ENCODE measurements around the gene SNX10. TPM values are rescaled to one million over a fixed set of nuclear protein-coding genes. Genes with fewer than 3 reads are reported as not detected.

The SNX10 gene
- total and polyA plus RNA-seq, 2 donors (not counting 1 experiment from before 2014, with no cell fraction given), result under 0.01 to 0.41 TPM

GRCh38 chr7:26280097-26280496 lies 11.6 kb upstream of the SNX10 start:
- Histone ChIP-seq H3K79me2 (ENCODE audit: control insufficient read depth, insufficient read depth, low read length) (no peaks in the 10 kb centered on the region), H3K36me3 (ENCODE audit: control insufficient read depth, insufficient read depth, low read length) (no peaks in the 10 kb centered on the region), H3K4me2 (ENCODE audit: extremely low read depth, insufficient read depth, low read length) (no peak overlapping the region), H3K27ac (ENCODE audit: insufficient read depth, low read length) (no peak overlapping the region), H3K4me1 (ENCODE audit: control insufficient read depth, extremely low read depth, insufficient read depth, low read length) (no peaks in the 10 kb centered on the region), H3K27me3 (ENCODE audit: control insufficient read depth, insufficient read depth, low read length) (no peaks in the 10 kb centered on the region), H4K20me1 (ENCODE audit: control insufficient read depth, extremely low read depth, insufficient read depth, low read length) (no peaks in the 10 kb centered on the region), H3K4me3 (replicated peaks in 1 of 4; ENCODE audit: control extremely low read depth in 1 of 4, insufficient read depth in 1 of 4, low read depth in 3 of 4, low read length in 4 of 4) (no peak overlapping the region), H2AFZ (ENCODE audit: low read length) (no peak overlapping the region), H3K9ac (ENCODE audit: insufficient read depth, low read length) (no peak overlapping the region), H3K9me3 (ENCODE audit: control insufficient read depth, insufficient read depth, low read depth, low read length) (no peaks in the 10 kb centered on the region)
- DNase-seq (ENCODE audit: low read depth in 2 of 2), result no peak
- TF ChIP-seq CTCF (conservative IDR thresholded peaks at IDR 0.05 in 1 of 2, IDR thresholded peaks at IDR 0.05 in 1 of 2; ENCODE audit: low read depth in 1 of 2, low read length in 2 of 2), result no peak
- TF ChIP-seq EZH2 (IDR thresholded peaks at IDR 0.05; ENCODE audit: low read length, missing control alignments), result no peak

- DNase-seq (ENCODE audit: low read depth in 2 of 2), result no peak
- H3K9ac ChIP-seq (ENCODE audit: insufficient read depth, low read length), result no peak overlapping the region
- H3K27ac ChIP-seq (ENCODE audit: insufficient read depth, low read length), result no peak overlapping the region
- no peaks in the 10 kb centered on the region for H4K20me1 ChIP-seq (ENCODE audit: control insufficient read depth, extremely low read depth, insufficient read depth, low read length)
- no peak for TF ChIP-seq EZH2 (IDR thresholded peaks at IDR 0.05; ENCODE audit: low read length, missing control alignments)
- H3K9me3 ChIP-seq (ENCODE audit: control insufficient read depth, insufficient read depth, low read depth, low read length), result no peaks in the 10 kb centered on the region
- H3K27me3 ChIP-seq (ENCODE audit: control insufficient read depth, insufficient read depth, low read length), result no peaks in the 10 kb centered on the region
- no peaks in the 10 kb centered on the region for H3K4me1 ChIP-seq (ENCODE audit: control insufficient read depth, extremely low read depth, insufficient read depth, low read length)
- no peak overlapping the region for H3K4me3 ChIP-seq (replicated peaks in 1 of 4; ENCODE audit: control extremely low read depth in 1 of 4, insufficient read depth in 1 of 4, low read depth in 3 of 4, low read length in 4 of 4)
- H3K36me3 ChIP-seq (ENCODE audit: control insufficient read depth, insufficient read depth, low read length), result no peaks in the 10 kb centered on the region
- H2AFZ ChIP-seq (ENCODE audit: low read length), result no peak overlapping the region
- no peak overlapping the region for H3K4me2 ChIP-seq (ENCODE audit: extremely low read depth, insufficient read depth, low read length)
- H3K79me2 ChIP-seq (ENCODE audit: control insufficient read depth, insufficient read depth, low read length), result no peaks in the 10 kb centered on the region
Observed at GRCh38 chr7:26280723-26281122, 10.9 kb upstream of the SNX10 start.

GRCh38 chr7:26284477-26284876 lies 7.2 kb upstream of the SNX10 start:
- Histone ChIP-seq H4K20me1 (ENCODE audit: control insufficient read depth, extremely low read depth, insufficient read depth, low read length) (no peaks in the 10 kb centered on the region), H3K27ac (ENCODE audit: insufficient read depth, low read length) (no peak overlapping the region), H3K9ac (ENCODE audit: insufficient read depth, low read length) (no peak overlapping the region), H3K79me2 (ENCODE audit: control insufficient read depth, insufficient read depth, low read length) (no peaks in the 10 kb centered on the region), H3K36me3 (ENCODE audit: control insufficient read depth, insufficient read depth, low read length) (no peaks in the 10 kb centered on the region), H2AFZ (ENCODE audit: low read length) (no peak overlapping the region), H3K4me3 (replicated peaks in 1 of 4; ENCODE audit: control extremely low read depth in 1 of 4, insufficient read depth in 1 of 4, low read depth in 3 of 4, low read length in 4 of 4) (no peak overlapping the region), H3K4me1 (ENCODE audit: control insufficient read depth, extremely low read depth, insufficient read depth, low read length) (no peaks in the 10 kb centered on the region), H3K9me3 (ENCODE audit: control insufficient read depth, insufficient read depth, low read depth, low read length) (no peaks in the 10 kb centered on the region), H3K4me2 (ENCODE audit: extremely low read depth, insufficient read depth, low read length) (no peak overlapping the region), H3K27me3 (ENCODE audit: control insufficient read depth, insufficient read depth, low read length) (no peaks in the 10 kb centered on the region)
- DNase-seq (ENCODE audit: low read depth in 2 of 2), result no peak
- no peak for TF ChIP-seq CTCF (conservative IDR thresholded peaks at IDR 0.05 in 1 of 2, IDR thresholded peaks at IDR 0.05 in 1 of 2; ENCODE audit: low read depth in 1 of 2, low read length in 2 of 2)
- no peak for TF ChIP-seq EZH2 (IDR thresholded peaks at IDR 0.05; ENCODE audit: low read length, missing control alignments)

Measured in fibroblast of lung (primary cell).